HG03108 (cell line): ENCODE data around the gene CAMKMT.

Experiments used
- ATAC-seq: cut with Tn5 transposase; IDR thresholded peaks from one replicate; pipeline ENCODE4 v1.9.1; 2021; ENCODE audit warnings: moderate library complexity; ENCODE audit not compliant: unreplicated experiment

The CAMKMT gene

GRCh38 chr2:44442019-44442418 lies 80.3 kb downstream of the CAMKMT start:
- no peak for ATAC-seq

GRCh38 chr2:44443517-44443916 lies 81.8 kb downstream of the CAMKMT start:
- ATAC-seq: no peak

GRCh38 chr2:44444881-44445280 lies 83.1 kb downstream of the CAMKMT start:
- ATAC-seq: no peak

GRCh38 chr2:44448860-44449527 lies 87.2 kb downstream of the CAMKMT start:
- ATAC-seq: no peak

- no peak for ATAC-seq
These were observed 88.3 kb downstream of the CAMKMT start for GRCh38 chr2:44450082-44450481.

- ATAC-seq: no peak
These were observed 89.1 kb downstream of the CAMKMT start for GRCh38 chr2:44450806-44451205.

GRCh38 chr2:44452069-44452583 lies 90.4 kb downstream of the CAMKMT start:
- ATAC-seq: no peak

GRCh38 chr2:44453259-44453658 lies 91.5 kb downstream of the CAMKMT start:
- no peak for ATAC-seq

- ATAC-seq: no peak
These were observed 94.1 kb downstream of the CAMKMT start for GRCh38 chr2:44455877-44456276.

GRCh38 chr2:44456946-44457345 lies 95.2 kb downstream of the CAMKMT start:
- no peak for ATAC-seq

GRCh38 chr2:44459739-44460138 lies 98.0 kb downstream of the CAMKMT start:
- no peak for ATAC-seq

- ATAC-seq: no peak
These were observed 101.4 kb downstream of the CAMKMT start for GRCh38 chr2:44462934-44463849.

GRCh38 chr2:44464437-44464836 lies 102.7 kb downstream of the CAMKMT start:
- no peak for ATAC-seq

- no peak for ATAC-seq
These were observed 108.4 kb downstream of the CAMKMT start for GRCh38 chr2:44470151-44470550.

- ATAC-seq: no peak
These were observed 116.1 kb downstream of the CAMKMT start for GRCh38 chr2:44477657-44478414.

- peak; percentile 96 for ATAC-seq
These were observed 117.6 kb downstream of the CAMKMT start for GRCh38 chr2:44479127-44479887.

- no peak for ATAC-seq
These were observed 118.3 kb downstream of the CAMKMT start for GRCh38 chr2:44480068-44480467.

- no peak for ATAC-seq
These were observed 125.3 kb downstream of the CAMKMT start for GRCh38 chr2:44487052-44487451.

- ATAC-seq: no peak
These were observed 129.0 kb downstream of the CAMKMT start for GRCh38 chr2:44490726-44491125.

- ATAC-seq: no peak
These were observed 132.3 kb downstream of the CAMKMT start for GRCh38 chr2:44494006-44494405.

- no peak for ATAC-seq
These were observed 133.3 kb downstream of the CAMKMT start for GRCh38 chr2:44495035-44495434.
